ENCODE results near the gene MMEL1.

GRCh38 chr1:2583331-2583791, 49.5 kb downstream of the MMEL1 start:
- TF ChIP-seq POLR2A (IDR thresholded peaks at IDR 0.05) (no peak), CTCF (IDR thresholded peaks at IDR 0.05) (no peak)

Data from heart left ventricle (tissue), 13 donors.